RWPE2 (cell line): ENCODE results near the gene RSPH3.

Experiments used
- ATAC-seq: fragments of 200-7000 bp; cut with Tn5 transposase; 3 replicates; pipeline ENCODE4 v1.9.1; 2021; ENCODE audit warnings: low read depth
- DNase-seq: peaks from one replicate; pipeline ENCODE4 v3.0.0-alpha.2; 2020; ENCODE audit warnings: low spot score
- H3K27ac ChIP-seq: fragments of 450-650 bp; 2 replicates; pipeline ENCODE4 v1.5.1; 2017; ENCODE audit warnings: mild to moderate bottlenecking; ENCODE audit not compliant: poor library complexity, severe bottlenecking
- H3K27me3 ChIP-seq: fragments of 250-450 bp; sonication (Bioruptor Pico); 2 replicates; pipeline ENCODE4 v1.5.1; 2021; ENCODE audit warnings: mild to moderate bottlenecking, moderate library complexity; ENCODE audit not compliant: insufficient read depth, poor library complexity, severe bottlenecking
- H3K36me3 ChIP-seq: fragments of 250-450 bp; sonication (Bioruptor Pico); 2 replicates; pipeline ENCODE4 v1.5.1; 2020; ENCODE audit warnings: low read depth, mild to moderate bottlenecking, moderate library complexity
- H3K4me1 ChIP-seq: fragments of 250-450 bp; sonication (Bioruptor Pico); 2 replicates; pipeline ENCODE4 v1.5.1; 2021; ENCODE audit warnings: mild to moderate bottlenecking, moderate library complexity; ENCODE audit not compliant: insufficient read depth, poor library complexity, severe bottlenecking
- H3K4me3 ChIP-seq: fragments of 250-450 bp; sonication (Bioruptor Pico); 2 replicates; pipeline ENCODE4 v1.5.1; 2021; ENCODE audit warnings: mild to moderate bottlenecking, moderate library complexity; ENCODE audit not compliant: severe bottlenecking
- H3K9me3 ChIP-seq: fragments of 250-450 bp; sonication (Bioruptor Pico); 2 replicates; pipeline ENCODE4 v1.5.1; 2021; ENCODE audit warnings: mild to moderate bottlenecking, moderate library complexity; ENCODE audit not compliant: severe bottlenecking
- TF ChIP-seq, protein P1 (sequence below): fragments of 450-650 bp; IDR thresholded peaks from one replicate; pipeline ENCODE4 v1.5.1; 2017; ENCODE audit warnings: mild to moderate bottlenecking, moderate library complexity; ENCODE audit not compliant: poor library complexity, severe bottlenecking

The RSPH3 gene

GRCh38 chr6:159023893-159024292 is 23.9 kb upstream of the RSPH3 start:
- Histone ChIP-seq H3K4me1 (no peaks in the 10 kb centered on the region), H3K4me3 (no peak overlapping the region), H3K36me3 (no peaks in the 10 kb centered on the region), H3K27ac (no peak overlapping the region), H3K9me3 (no peaks in the 10 kb centered on the region), H3K27me3 (no peaks in the 10 kb centered on the region)
- TF ChIP-seq, protein P1, sequence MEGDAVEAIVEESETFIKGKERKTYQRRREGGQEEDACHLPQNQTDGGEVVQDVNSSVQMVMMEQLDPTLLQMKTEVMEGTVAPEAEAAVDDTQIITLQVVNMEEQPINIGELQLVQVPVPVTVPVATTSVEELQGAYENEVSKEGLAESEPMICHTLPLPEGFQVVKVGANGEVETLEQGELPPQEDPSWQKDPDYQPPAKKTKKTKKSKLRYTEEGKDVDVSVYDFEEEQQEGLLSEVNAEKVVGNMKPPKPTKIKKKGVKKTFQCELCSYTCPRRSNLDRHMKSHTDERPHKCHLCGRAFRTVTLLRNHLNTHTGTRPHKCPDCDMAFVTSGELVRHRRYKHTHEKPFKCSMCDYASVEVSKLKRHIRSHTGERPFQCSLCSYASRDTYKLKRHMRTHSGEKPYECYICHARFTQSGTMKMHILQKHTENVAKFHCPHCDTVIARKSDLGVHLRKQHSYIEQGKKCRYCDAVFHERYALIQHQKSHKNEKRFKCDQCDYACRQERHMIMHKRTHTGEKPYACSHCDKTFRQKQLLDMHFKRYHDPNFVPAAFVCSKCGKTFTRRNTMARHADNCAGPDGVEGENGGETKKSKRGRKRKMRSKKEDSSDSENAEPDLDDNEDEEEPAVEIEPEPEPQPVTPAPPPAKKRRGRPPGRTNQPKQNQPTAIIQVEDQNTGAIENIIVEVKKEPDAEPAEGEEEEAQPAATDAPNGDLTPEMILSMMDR, result no peak
- ATAC-seq, result no peak
- DNase-seq, result no peak

DNA sequence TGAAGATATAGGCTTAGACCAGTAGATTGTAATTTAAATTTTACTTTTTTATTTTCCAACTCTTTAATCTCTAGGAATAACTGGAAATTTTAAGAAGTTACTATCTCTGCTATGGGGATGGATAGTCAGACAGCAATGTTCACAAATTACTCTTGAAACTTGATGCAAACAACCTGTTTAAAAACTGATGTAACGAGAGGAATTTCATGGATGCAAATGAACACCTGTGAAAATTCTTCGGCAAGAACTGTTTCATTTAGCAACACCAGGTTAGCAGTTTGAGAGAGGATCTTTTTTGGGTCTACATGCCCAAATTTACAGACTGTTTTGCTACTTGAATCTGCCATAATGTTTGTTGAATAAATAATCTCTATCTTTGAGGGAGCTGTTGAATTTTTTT is 20.0 kb upstream of the RSPH3 start:
- TF ChIP-seq, protein P1, result no peak
- no peak overlapping the region for H3K27ac ChIP-seq
- peaks cover 2% of the 10 kb centered on the region for H3K9me3 ChIP-seq
- no peaks in the 10 kb centered on the region for H3K36me3 ChIP-seq
- no peak overlapping the region for H3K4me3 ChIP-seq
- ATAC-seq, result no peak
- DNase-seq, result no peak
- H3K27me3 ChIP-seq, result no peaks in the 10 kb centered on the region
- no peaks in the 10 kb centered on the region for H3K4me1 ChIP-seq

DNA sequence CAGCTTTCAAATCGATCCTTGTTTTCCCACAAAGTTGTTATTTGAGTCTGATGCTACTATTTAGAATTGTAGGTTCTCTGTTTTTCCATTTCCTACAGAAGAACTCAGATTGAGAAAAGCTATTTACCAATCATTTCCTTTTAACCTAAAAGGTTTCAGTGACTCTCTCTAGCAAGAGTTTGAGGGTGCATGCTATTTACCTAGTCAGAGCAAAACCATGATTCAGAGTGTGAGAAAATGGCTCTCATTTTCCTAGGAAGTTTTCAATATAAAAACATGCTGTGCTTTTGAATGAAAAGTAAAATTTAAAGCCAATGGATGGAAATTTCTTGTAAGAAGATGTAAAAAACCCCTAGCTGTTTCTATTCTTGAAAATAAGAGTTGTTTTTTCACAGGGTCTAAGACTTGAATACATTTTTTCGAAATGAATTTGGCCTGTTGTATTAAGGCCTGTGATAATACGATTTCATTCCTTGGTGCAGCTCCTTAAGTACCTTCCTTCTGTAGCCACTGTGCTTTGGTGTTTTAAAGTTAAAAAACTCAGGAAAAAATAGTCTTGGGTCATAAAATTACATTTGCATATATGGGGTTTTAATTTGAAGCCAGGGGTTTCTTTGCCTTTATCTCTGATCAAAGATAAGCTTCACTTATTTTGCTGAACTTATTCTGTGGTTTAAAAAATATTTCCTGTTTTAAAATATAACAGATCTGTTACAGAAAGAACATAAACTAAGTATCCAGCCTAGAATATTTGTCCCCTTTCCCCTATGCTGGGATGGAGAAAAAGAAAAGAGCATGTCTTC is 18.0 kb upstream of the RSPH3 start:
- H3K36me3 ChIP-seq, result no peaks in the 10 kb centered on the region
- H3K27me3 ChIP-seq, result no peaks in the 10 kb centered on the region
- H3K27ac ChIP-seq, result no peak overlapping the region
- ATAC-seq, result no peak
- H3K4me1 ChIP-seq, result no peaks in the 10 kb centered on the region
- peaks cover 2% of the 10 kb centered on the region for H3K9me3 ChIP-seq
- no peak for DNase-seq
- no peak overlapping the region for H3K4me3 ChIP-seq
- TF ChIP-seq, protein P1, result no peak

GRCh38 chr6:159014406-159014805 is 14.4 kb upstream of the RSPH3 start:
- Histone ChIP-seq H3K36me3 (no peaks in the 10 kb centered on the region), H3K4me1 (no peaks in the 10 kb centered on the region), H3K27ac (no peak overlapping the region), H3K4me3 (no peak overlapping the region), H3K9me3 (peaks cover 2% of the 10 kb centered on the region), H3K27me3 (no peaks in the 10 kb centered on the region)
- DNase-seq, result no peak
- TF ChIP-seq, protein P1, result no peak
- ATAC-seq, result no peak

DNA sequence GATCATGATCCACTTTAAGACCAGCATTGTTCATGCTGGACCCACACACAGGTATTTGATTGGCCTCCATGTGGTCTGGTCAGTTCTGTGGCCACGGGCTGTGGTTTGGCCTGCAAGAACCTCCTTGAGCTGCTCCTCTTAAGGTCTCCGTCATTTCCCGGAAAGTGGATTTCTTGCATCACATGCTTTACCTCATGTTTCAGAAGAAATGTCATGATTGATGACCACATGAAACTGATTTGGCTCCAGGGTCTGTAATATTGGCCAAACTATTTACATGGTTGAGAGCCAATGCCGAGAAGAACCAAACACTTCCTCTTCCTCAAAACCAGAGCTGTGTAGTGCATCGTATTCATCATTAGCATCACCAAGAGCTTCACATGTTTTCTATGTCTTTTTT is 13.2 kb upstream of the RSPH3 start:
- no peak for ATAC-seq
- TF ChIP-seq, protein P1, result no peak
- no peaks in the 10 kb centered on the region for H3K4me1 ChIP-seq
- no peak overlapping the region for H3K4me3 ChIP-seq
- H3K27ac ChIP-seq, result no peak overlapping the region
- no peaks in the 10 kb centered on the region for H3K27me3 ChIP-seq
- no peaks in the 10 kb centered on the region for H3K36me3 ChIP-seq
- no peak for DNase-seq
- H3K9me3 ChIP-seq, result peaks cover 2% of the 10 kb centered on the region
